AG04449 (cell line): Measurements from ENCODE around the gene PIWIL4.
A peak's percentile ranks its signal among the peaks of the same experiment; 100 is the strongest.
"Not testable (repeated sequence)": the region's sequence is repeated elsewhere in the genome, so short reads cannot be mapped to it uniquely, and the experiment has no call there.

Experiments
- CTCF ChIA-PET: fragments of 350-600 bp; formaldehyde crosslinking; extraction: SDS; loops from one replicate; lab custom pipeline; 2021; ENCODE audit warnings: antibody characterized with exemption; lab: Yijun Ruan, JAX
- POLR2A ChIA-PET: fragments of 400-600, 350-600 bp; formaldehyde crosslinking; extraction: SDS; loops from one replicate; lab custom pipeline; 2020; ENCODE audit warnings: antibody characterized with exemption, inconsistent platforms; lab: Yijun Ruan, JAX
- DNase-seq: peaks from one replicate; pipeline ENCODE4 v3.0.0-alpha.2; 2010; ENCODE audit warnings: low read depth, low spot score
- H3K4me3 ChIP-seq: 2 replicates; pipeline ENCODE4 v1.5.1; 2011; ENCODE audit warnings: low read depth, mild to moderate bottlenecking, control low read depth, low read length
- TF ChIP-seq, protein P1 (sequence below): IDR thresholded peaks from one replicate; pipeline ENCODE4 v1.5.1; 2011; ENCODE audit warnings: mild to moderate bottlenecking, moderate library complexity, low read length, control low read depth, inconsistent platforms; ENCODE audit not compliant: insufficient read depth; ENCODE audit errors: missing control alignments

Gene PIWIL4

DNA sequence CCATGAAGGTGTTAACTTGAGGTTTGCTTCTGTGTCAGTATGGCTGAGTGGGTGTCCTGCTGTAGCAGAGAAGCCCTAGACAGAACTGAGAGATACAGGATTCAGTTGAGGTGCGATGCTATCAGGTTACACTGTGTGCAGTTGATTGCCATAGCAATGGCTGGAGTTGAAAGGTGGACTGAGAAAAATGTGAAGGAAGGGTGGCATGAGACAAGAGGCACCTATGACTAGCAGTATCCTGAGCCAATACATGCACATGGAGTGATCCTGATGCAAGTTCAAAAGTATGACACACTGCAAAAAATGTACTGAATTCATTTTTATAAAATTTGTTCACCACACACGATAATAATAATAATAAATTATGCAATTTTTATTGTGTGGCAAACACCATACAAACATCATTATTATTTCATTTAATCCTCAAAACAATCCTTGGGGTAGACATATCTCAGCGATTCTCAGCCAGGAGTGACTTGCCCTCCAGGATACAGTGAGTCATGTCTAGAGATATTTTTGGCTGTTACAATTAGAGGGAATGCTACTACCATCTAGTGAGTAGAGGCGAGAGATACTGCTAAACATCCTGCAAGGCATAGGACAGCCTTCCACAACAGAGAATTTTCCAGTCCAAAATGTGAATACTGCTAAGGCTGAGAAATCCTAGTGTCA is 3.9 kb upstream of the PIWIL4 start:
- CTCF ChIA-PET = interaction anchor here (0.7 to 3.2 kb wide), 8 partner anchors 11 to 51 kb away, joined by 3 to 40 read pairs (median 4); partner anchors contain the start of gene C11orf97
- TF ChIP-seq, protein P1, sequence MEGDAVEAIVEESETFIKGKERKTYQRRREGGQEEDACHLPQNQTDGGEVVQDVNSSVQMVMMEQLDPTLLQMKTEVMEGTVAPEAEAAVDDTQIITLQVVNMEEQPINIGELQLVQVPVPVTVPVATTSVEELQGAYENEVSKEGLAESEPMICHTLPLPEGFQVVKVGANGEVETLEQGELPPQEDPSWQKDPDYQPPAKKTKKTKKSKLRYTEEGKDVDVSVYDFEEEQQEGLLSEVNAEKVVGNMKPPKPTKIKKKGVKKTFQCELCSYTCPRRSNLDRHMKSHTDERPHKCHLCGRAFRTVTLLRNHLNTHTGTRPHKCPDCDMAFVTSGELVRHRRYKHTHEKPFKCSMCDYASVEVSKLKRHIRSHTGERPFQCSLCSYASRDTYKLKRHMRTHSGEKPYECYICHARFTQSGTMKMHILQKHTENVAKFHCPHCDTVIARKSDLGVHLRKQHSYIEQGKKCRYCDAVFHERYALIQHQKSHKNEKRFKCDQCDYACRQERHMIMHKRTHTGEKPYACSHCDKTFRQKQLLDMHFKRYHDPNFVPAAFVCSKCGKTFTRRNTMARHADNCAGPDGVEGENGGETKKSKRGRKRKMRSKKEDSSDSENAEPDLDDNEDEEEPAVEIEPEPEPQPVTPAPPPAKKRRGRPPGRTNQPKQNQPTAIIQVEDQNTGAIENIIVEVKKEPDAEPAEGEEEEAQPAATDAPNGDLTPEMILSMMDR = peak; percentile 31

DNA sequence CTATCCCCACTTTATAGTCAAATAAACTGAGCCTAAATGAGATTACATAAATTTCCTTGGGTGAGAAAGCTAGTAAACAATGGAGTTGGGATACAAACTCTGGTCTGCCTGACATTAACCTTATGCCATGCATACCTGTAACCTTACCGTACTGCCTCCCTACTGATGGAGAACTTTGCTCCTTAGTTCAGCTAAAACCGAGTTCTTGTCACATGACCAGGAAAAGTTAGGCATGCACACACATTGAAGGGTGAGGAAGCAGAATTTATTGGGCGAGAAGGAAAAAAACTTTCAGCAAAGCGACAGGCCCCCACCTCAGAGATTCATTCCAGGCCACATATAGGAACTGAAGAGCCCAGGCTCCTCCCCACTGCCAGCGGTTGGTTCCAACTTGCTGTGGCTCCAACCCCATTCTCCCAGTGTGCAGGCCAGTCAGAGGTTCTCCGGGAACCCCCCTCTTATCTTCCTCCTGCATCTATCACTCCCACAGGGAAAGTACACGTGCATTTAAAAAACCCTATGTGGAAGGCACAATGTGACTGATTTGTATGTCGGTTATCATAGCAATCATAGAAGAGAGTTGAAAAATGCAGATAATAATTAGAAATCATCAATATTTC is 3.2 kb upstream of the PIWIL4 start:
- POLR2A ChIA-PET = interaction anchor here (0.9 kb wide), 1 partner anchor 20 kb away, joined by 4 read pairs; no protein-coding TSS in a partner anchor
- H3K4me3 ChIP-seq = no peak overlapping the region
- TF ChIP-seq, protein P1 = no peak
- CTCF ChIA-PET = interaction anchor here (0.7 to 3.2 kb wide), 5 partner anchors 15 to 668 kb away, joined by 3 to 40 read pairs (median 3); partner anchors contain the start of gene C11orf97
- DNase-seq = no peak

More for the DNA sequence above, 3.9 kb upstream of the PIWIL4 start:
- DNase-seq = no peak
- H3K4me3 ChIP-seq = no peak overlapping the region
- POLR2A ChIA-PET = interaction anchor here (0.9 kb wide), 1 partner anchor 19 kb away, joined by 4 read pairs; no protein-coding TSS in a partner anchor

DNA sequence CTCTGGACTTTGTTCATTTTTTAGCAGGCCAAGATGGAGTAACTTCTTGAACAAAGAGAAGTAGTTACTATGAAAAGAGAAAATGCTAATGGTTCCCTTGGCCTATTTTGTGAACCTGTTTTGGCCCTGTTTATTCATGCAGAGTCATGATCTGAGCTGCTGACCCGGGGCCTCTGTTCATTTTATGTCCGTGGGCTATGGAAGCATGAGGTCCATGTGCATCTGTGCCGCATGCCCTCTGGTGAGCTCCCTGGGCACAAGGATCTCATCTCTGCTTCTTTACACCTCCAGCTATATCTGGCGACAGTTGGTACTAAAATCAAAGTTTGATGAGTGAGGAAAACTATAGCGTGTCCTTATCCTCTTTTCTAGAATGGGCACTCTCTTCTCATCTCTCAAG is 1.0 kb downstream of the PIWIL4 start:
- ChIA-PET POLR2A (no interaction called here), CTCF (interaction anchor here (1.4 kb wide), 1 partner anchor 47 kb away, joined by 4 read pairs; no protein-coding TSS in a partner anchor)
- no peak overlapping the region for H3K4me3 ChIP-seq
- no peak for DNase-seq
- TF ChIP-seq, protein P1 = no peak

GRCh38 chr11:94568717-94569116 is 1.5 kb downstream of the PIWIL4 start:
- DNase-seq = no peak
- H3K4me3 ChIP-seq = no peak overlapping the region
- ChIA-PET CTCF (interaction anchor here (1.4 kb wide), 1 partner anchor 47 kb away, joined by 4 read pairs; no protein-coding TSS in a partner anchor), POLR2A (no interaction called here)
- TF ChIP-seq, protein P1 = no peak

DNA sequence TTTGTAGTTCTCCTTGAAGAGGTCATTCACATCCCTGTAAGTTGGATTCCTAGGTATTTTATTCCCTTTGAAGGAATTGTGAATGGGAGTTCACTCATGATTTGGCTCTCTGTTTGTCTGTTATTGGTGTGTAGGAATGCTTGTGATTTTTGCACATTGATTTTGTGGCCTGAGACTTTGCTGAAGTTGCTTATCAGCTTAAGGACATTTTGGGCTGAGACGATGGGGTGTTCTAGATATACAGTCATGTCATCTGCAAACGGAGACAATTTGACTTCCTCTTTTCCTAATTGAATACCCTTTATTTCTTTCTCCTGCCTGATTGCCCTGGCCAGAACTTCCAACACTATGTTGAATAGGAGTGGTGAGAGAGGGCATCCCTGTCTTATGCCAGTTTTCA is 5.8 kb downstream of the PIWIL4 start:
- POLR2A ChIA-PET, DNase-seq, H3K4me3 ChIP-seq: not testable (repeated sequence)
- CTCF ChIA-PET = interaction anchor here (1.0 to 4.0 kb wide), 2 partner anchors 30 to 47 kb away, joined by 3 to 13 read pairs; no protein-coding TSS in a partner anchor

DNA sequence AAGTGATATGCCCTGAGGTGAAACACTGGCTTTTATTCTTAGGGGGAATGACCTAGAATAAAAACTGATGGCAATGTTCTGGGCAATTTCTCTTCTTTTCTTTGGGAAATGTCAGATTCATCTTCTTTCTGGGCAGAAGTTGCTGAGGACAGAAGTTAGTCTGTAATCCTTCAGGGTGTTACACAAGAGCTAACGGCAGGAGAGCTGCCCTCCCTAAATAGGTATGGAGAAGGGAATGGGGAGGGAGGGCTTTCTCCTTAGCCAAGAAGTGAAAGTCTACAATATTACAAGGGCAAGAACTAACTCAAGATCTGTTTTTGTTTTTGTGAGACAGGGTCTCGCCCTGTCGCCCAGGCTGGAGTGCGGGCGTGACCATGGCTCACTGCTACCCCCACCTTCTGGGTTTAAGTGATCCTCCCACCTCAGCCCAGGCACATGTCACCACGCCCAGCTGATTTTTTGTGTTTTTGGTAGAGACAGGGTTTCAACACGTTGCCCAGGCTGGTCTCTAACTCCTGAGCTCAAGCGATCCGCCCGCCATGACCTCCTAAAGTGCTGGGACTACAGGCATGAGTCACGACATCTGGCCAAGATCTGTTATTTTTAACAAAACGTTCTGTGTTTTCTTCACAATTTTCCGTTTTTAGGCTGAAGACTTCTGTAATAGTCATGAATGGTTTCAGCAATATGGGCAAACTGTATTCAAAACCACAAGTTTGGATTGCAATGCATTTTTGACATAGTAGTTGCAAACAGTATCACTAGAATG is 7.2 kb downstream of the PIWIL4 start:
- POLR2A ChIA-PET = no interaction called here
- TF ChIP-seq, protein P1 = no peak
- H3K4me3 ChIP-seq = no peak overlapping the region
- CTCF ChIA-PET = interaction anchor here (1.0 to 4.0 kb wide), 4 partner anchors 9 to 55 kb away, joined by 3 to 13 read pairs (median 5); no protein-coding TSS in a partner anchor
- DNase-seq = peak; percentile 59
